ENCODE results near the gene MUCL3.

DNA sequence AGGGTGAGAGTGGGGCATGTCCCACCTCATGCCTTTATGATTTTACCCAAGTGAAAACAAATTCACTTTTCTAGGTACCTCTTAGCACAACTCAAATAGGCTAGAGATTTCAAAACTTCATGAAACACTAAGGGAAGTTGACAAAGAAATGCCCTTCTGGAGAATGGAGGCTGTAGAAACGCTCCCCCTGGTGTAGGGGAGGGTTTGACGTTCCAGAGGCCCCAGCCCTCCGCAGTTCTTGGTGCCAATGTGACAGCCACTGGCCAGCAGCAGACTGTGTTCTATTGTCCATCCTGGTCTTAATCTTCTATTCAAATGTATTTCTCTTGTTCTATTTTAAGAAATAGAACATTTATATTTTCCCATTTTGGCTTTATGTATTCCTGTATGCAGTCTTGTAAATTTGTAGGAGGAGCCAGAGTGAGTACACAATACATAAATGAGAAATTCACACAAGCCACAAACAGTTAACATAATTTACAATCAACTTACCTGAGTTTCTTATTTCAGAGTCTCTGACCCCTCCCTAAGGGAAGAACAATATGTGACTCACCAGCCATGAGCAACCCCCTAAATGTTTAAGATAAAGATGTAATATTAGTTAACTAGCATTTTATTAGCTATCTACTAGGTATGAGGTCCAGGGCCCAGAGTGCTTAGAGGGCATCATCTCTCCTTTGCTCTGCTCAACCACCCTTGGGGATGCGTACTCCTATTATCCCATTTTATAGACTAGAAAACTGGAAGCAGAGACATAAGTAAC lies 33.9 kb downstream of the MUCL3 start:
- TF ChIP-seq, protein P1, sequence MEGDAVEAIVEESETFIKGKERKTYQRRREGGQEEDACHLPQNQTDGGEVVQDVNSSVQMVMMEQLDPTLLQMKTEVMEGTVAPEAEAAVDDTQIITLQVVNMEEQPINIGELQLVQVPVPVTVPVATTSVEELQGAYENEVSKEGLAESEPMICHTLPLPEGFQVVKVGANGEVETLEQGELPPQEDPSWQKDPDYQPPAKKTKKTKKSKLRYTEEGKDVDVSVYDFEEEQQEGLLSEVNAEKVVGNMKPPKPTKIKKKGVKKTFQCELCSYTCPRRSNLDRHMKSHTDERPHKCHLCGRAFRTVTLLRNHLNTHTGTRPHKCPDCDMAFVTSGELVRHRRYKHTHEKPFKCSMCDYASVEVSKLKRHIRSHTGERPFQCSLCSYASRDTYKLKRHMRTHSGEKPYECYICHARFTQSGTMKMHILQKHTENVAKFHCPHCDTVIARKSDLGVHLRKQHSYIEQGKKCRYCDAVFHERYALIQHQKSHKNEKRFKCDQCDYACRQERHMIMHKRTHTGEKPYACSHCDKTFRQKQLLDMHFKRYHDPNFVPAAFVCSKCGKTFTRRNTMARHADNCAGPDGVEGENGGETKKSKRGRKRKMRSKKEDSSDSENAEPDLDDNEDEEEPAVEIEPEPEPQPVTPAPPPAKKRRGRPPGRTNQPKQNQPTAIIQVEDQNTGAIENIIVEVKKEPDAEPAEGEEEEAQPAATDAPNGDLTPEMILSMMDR (IDR thresholded peaks at IDR 0.05) = no peak
- no peak for TF ChIP-seq POLR2A (IDR thresholded peaks at IDR 0.05)
